GM23338 (cell line): ENCODE data around the gene ADAMTS17. TPM values are rescaled to one million over a fixed set of nuclear protein-coding genes. Genes with fewer than 3 reads are reported as not detected.

Experiments
- ATAC-seq: fragments of 200-7000 bp; cut with Tn5 transposase; 3 replicates; pipeline ENCODE4 v1.9.1; 2020
- DNase-seq: peaks from one replicate; pipeline ENCODE4 v3.0.0-alpha.2; 2015; ENCODE audit warnings: low spot score
- H2AFZ ChIP-seq: fragments of 200-600 bp; sonication (generic); 2 replicates; pipeline ENCODE4 v1.8.0; 2016; ENCODE audit warnings: antibody characterized with exemption, mild to moderate bottlenecking, moderate library complexity
- H3F3A ChIP-seq: fragments of 200-600 bp; sonication (generic); replicated peaks from 2 replicates; pipeline ENCODE4 v1.8.0; 2017; ENCODE audit warnings: antibody characterized with exemption, mixed run types, low read depth
- H3K27ac ChIP-seq: fragments of 200-600 bp; sonication (generic); 2 replicates; pipeline ENCODE4 v1.6.1; 2016; ENCODE audit warnings: low read depth
- H3K27me3 ChIP-seq: fragments of 200-600 bp; sonication (generic); 2 replicates; pipeline ENCODE4 v1.8.0; 2016; ENCODE audit warnings: mild to moderate bottlenecking, mixed run types, moderate library complexity; ENCODE audit not compliant: insufficient read depth
- H3K36me3 ChIP-seq: fragments of 200-600 bp; sonication (generic); 2 replicates; pipeline ENCODE4 v1.8.0; 2016; ENCODE audit warnings: mild to moderate bottlenecking; ENCODE audit not compliant: insufficient read depth
- H3K4me1 ChIP-seq: fragments of 200-600 bp; sonication (generic); 2 replicates; pipeline ENCODE4 v1.8.0; 2016; ENCODE audit warnings: mild to moderate bottlenecking, moderate library complexity; ENCODE audit not compliant: insufficient read depth
- H3K4me2 ChIP-seq: fragments of 200-600 bp; sonication (generic); 2 replicates; pipeline ENCODE4 v1.7.1; 2017; ENCODE audit warnings: mixed run types
- H3K4me3 ChIP-seq: fragments of 200-600 bp; sonication (generic); 2 replicates; pipeline ENCODE4 v1.6.1; 2016; ENCODE audit warnings: mixed run types
- H3K79me2 ChIP-seq: fragments of 200-600 bp; sonication (generic); replicated peaks from 2 replicates; pipeline ENCODE4 v1.8.0; 2017; ENCODE audit warnings: mild to moderate bottlenecking; ENCODE audit not compliant: insufficient read depth
- H3K9me2 ChIP-seq: fragments of 200-600 bp; sonication (generic); 2 replicates; pipeline ENCODE4 v1.8.0; 2017; ENCODE audit not compliant: insufficient read depth
- H4K20me1 ChIP-seq: fragments of 200-600 bp; sonication (generic); replicated peaks from 2 replicates; pipeline ENCODE4 v1.8.0; 2017; ENCODE audit warnings: mild to moderate bottlenecking; ENCODE audit not compliant: insufficient read depth
- H3K27ac Mint-ChIP-seq: 2 replicates; pipeline ENCODE4 v1.8.0; 2020; ENCODE audit warnings: inconsistent platforms, mild to moderate bottlenecking, moderate library complexity, mixed read lengths
- H3K27me3 Mint-ChIP-seq: 3 replicates; pipeline ENCODE4 v1.8.0; 2022; ENCODE audit warnings: low read depth, mild to moderate bottlenecking, moderate library complexity, mixed read lengths, inconsistent platforms; ENCODE audit not compliant: insufficient read depth, poor library complexity
- H3K36me3 Mint-ChIP-seq: 3 replicates; pipeline ENCODE4 v1.8.0; 2021; ENCODE audit warnings: low read depth, mild to moderate bottlenecking, inconsistent platforms, moderate library complexity, mixed read lengths
- H3K4me1 Mint-ChIP-seq: 3 replicates; pipeline ENCODE4 v1.8.0; 2020; ENCODE audit warnings: mild to moderate bottlenecking, inconsistent platforms, mixed read lengths
- H3K4me3 Mint-ChIP-seq: 3 replicates; pipeline ENCODE4 v1.8.0; 2021; ENCODE audit warnings: moderate library complexity, mild to moderate bottlenecking, inconsistent platforms, mixed read lengths
- H3K9me3 Mint-ChIP-seq: 3 replicates; pipeline ENCODE4 v1.8.0; 2020; ENCODE audit warnings: moderate library complexity, mild to moderate bottlenecking, inconsistent platforms, mixed read lengths
- CREB1 ChIP-seq: fragments of 250-450 bp; sonication (Bioruptor Pico); IDR thresholded peaks from 2 replicates; pipeline ENCODE4 v1.5.0; 2020; ENCODE audit warnings: low read depth, mild to moderate bottlenecking, moderate library complexity
- EZH2phosphoT487 ChIP-seq: fragments of 200-600 bp; sonication (generic); IDR thresholded peaks from one replicate; pipeline ENCODE4 v1.8.1; 2018; ENCODE audit warnings: antibody characterized with exemption; ENCODE audit not compliant: unreplicated experiment
- JUNB ChIP-seq: IDR thresholded peaks from one replicate; pipeline ENCODE4 v1.6.1; 2016; ENCODE audit warnings: antibody characterized with exemption; ENCODE audit not compliant: unreplicated experiment
- NANOG ChIP-seq: IDR thresholded peaks from 2 replicates; pipeline ENCODE4 v1.6.1; 2016; ENCODE audit warnings: antibody characterized with exemption, borderline replicate concordance
- POLR2AphosphoS5 ChIP-seq: IDR thresholded peaks from 2 replicates; pipeline ENCODE4 v1.6.1; 2016; ENCODE audit warnings: antibody characterized with exemption, low read depth
- STAT1 ChIP-seq: IDR thresholded peaks from one replicate; pipeline ENCODE4 v1.6.1; 2016; ENCODE audit warnings: antibody characterized with exemption; ENCODE audit not compliant: unreplicated experiment
- ZNF114 ChIP-seq: fragments of 250-450 bp; sonication (Bioruptor Pico); IDR thresholded peaks from 2 replicates; pipeline ENCODE4 v1.5.0; 2020; ENCODE audit warnings: mild to moderate bottlenecking, moderate library complexity
- ZNF331 ChIP-seq: fragments of 250-450 bp; sonication (Bioruptor Pico); IDR thresholded peaks from 2 replicates; pipeline ENCODE4 v1.5.0; 2020; ENCODE audit warnings: low read depth, mild to moderate bottlenecking, moderate library complexity
- polyA plus RNA-seq: library from polyadenylated mRNA; unstranded; fragments of >200 nt; fragmentation: Nextera tagmentation; extraction: Ambion mirVana; gene quantifications from 2 replicates; pipeline ENCODE4 v1.2.1, GENCODE V29; 2016
- total RNA-seq: library from RNA; depleted of rRNA; stranded (reverse); fragments of >200 nt; shearing (Covaris generic); gene quantifications from 2 replicates; pipeline ENCODE4 v1.2.3, GENCODE V29; 2014
- TF ChIP-seq, protein P1 (sequence below): IDR thresholded peaks from one replicate; pipeline ENCODE4 v1.6.1; 2018; ENCODE audit warnings: antibody characterized with exemption; ENCODE audit not compliant: unreplicated experiment
- TF ChIP-seq, protein P2 (sequence below), 2 experiments: fragments of 200-600 bp in 1 of 2; sonication (generic) in 1 of 2; conservative IDR thresholded peaks; 2 replicates each; pipeline versions ENCODE4 v1.5.1 to v1.6.1; 2016 to 2017; ENCODE audit warnings: antibody characterized with exemption in 2 of 2, low read depth in 2 of 2, mild to moderate bottlenecking in 2 of 2, moderate library complexity in 1 of 2

Gene ADAMTS17
- total and polyA plus RNA-seq, 2 experiments from 2014 or later, result 0.60 to 3.8 TPM

DNA sequence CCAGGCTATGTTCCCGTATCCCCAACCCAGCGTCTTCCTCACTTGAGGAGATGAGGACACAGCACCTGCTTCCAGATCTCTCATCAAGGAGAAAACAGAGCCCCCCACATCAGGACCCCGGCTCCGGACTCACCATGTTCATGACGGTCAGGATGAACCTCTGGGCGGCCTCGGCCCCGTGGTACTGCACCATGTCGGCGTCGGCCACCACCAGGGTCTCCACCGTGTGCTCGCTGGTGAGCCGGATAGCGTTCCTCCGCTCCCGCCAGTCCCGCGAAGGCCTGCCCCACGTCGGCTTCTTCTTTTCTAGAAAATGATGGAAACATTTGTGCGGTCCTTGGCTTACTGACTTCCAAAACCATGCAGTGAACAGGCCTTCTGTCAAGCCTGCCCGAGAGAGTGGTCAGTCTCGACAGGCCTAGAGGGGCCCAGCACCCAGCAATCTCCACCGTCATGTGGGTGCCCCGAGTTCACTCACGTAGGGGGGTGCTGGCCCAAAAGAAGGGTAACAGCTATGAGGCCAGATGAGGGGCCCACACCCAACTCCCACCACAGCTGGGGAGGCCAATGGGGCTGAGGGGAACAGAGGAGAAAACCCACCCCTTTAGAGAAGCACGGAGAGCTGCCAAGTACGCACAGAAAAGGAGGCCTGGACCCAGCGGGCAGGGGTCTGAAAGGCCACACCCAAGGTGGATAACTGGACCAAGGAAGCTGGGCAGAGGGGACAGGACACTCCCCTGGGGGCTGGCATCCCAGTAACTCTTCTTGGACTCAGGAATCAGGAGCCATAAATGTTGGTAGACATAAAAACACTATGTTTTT, 60.5 kb downstream of the ADAMTS17 start:
- no peak for TF ChIP-seq ZNF114 (CRISPR knock-in tag)
- no peak for TF ChIP-seq CREB1 (CRISPR knock-in tag)
- TF ChIP-seq, protein P1, sequence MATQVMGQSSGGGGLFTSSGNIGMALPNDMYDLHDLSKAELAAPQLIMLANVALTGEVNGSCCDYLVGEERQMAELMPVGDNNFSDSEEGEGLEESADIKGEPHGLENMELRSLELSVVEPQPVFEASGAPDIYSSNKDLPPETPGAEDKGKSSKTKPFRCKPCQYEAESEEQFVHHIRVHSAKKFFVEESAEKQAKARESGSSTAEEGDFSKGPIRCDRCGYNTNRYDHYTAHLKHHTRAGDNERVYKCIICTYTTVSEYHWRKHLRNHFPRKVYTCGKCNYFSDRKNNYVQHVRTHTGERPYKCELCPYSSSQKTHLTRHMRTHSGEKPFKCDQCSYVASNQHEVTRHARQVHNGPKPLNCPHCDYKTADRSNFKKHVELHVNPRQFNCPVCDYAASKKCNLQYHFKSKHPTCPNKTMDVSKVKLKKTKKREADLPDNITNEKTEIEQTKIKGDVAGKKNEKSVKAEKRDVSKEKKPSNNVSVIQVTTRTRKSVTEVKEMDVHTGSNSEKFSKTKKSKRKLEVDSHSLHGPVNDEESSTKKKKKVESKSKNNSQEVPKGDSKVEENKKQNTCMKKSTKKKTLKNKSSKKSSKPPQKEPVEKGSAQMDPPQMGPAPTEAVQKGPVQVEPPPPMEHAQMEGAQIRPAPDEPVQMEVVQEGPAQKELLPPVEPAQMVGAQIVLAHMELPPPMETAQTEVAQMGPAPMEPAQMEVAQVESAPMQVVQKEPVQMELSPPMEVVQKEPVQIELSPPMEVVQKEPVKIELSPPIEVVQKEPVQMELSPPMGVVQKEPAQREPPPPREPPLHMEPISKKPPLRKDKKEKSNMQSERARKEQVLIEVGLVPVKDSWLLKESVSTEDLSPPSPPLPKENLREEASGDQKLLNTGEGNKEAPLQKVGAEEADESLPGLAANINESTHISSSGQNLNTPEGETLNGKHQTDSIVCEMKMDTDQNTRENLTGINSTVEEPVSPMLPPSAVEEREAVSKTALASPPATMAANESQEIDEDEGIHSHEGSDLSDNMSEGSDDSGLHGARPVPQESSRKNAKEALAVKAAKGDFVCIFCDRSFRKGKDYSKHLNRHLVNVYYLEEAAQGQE, result no peak
- TF ChIP-seq, protein P2, sequence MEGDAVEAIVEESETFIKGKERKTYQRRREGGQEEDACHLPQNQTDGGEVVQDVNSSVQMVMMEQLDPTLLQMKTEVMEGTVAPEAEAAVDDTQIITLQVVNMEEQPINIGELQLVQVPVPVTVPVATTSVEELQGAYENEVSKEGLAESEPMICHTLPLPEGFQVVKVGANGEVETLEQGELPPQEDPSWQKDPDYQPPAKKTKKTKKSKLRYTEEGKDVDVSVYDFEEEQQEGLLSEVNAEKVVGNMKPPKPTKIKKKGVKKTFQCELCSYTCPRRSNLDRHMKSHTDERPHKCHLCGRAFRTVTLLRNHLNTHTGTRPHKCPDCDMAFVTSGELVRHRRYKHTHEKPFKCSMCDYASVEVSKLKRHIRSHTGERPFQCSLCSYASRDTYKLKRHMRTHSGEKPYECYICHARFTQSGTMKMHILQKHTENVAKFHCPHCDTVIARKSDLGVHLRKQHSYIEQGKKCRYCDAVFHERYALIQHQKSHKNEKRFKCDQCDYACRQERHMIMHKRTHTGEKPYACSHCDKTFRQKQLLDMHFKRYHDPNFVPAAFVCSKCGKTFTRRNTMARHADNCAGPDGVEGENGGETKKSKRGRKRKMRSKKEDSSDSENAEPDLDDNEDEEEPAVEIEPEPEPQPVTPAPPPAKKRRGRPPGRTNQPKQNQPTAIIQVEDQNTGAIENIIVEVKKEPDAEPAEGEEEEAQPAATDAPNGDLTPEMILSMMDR (conservative IDR thresholded peaks at IDR 0.05; ENCODE audit: low read depth in 2 of 2), result no peak
- no peak for TF ChIP-seq EZH2phosphoT487
- no peak for TF ChIP-seq NANOG
- no peak for TF ChIP-seq STAT1
- no peak for TF ChIP-seq ZNF331 (CRISPR knock-in tag)
- TF ChIP-seq POLR2AphosphoS5, result no peak
- no peak for TF ChIP-seq JUNB
- H3K27me3 ChIP-seq, result no peaks in the 10 kb centered on the region
- no peaks in the 10 kb centered on the region; the same call in 2 of the 3 replicates for H3K4me1 Mint-ChIP-seq
- H4K20me1 ChIP-seq, result no peaks in the 10 kb centered on the region
- H3K27me3 Mint-ChIP-seq, result peaks cover 7% of the 10 kb centered on the region
- H3K36me3 ChIP-seq, result no peaks in the 10 kb centered on the region
- H3K4me3 Mint-ChIP-seq, result no peak overlapping the region
- H3K4me1 ChIP-seq, result no peaks in the 10 kb centered on the region
- no peak overlapping the region for H2AFZ ChIP-seq
- H3K36me3 Mint-ChIP-seq, result no peaks in the 10 kb centered on the region; the same call in 2 of the 3 replicates
- H3K27ac ChIP-seq, result no peak overlapping the region
- ATAC-seq (no peak), DNase-seq (no peak)
- no peak overlapping the region for H3K4me3 ChIP-seq
- no peak overlapping the region for H3K4me2 ChIP-seq
- H3F3A ChIP-seq, result no peaks in the 10 kb centered on the region
- no peaks in the 10 kb centered on the region for H3K79me2 ChIP-seq
- H3K27ac Mint-ChIP-seq, result no peak overlapping the region
- H3K9me2 ChIP-seq, result 0 out of 2 replicates have a peak, but pooled peaks cover 5% of the 10 kb centered on the region
- H3K9me3 Mint-ChIP-seq, result no peaks in the 10 kb centered on the region; the same call in 2 of the 3 replicates
